Fibroblast of lung (primary cell): ENCODE measurements around the gene TDP1. TPM values are rescaled to one million over a fixed set of nuclear protein-coding genes. Genes with fewer than 3 reads are reported as not detected.

ENCODE experiments used
- DNase-seq, 2 donors: peaks; one replicate each; pipeline versions ENCODE4 v3.0.0 to v3.0.0-alpha.2; 2010; ENCODE audit warnings: low read depth in 2 of 2
- H2AFZ ChIP-seq: 2 replicates; pipeline ENCODE4 v1.5.1; 2012; ENCODE audit warnings: low read length, control low read depth, inconsistent platforms
- H3K27ac ChIP-seq: 2 replicates; pipeline ENCODE4 v1.5.1; 2011; ENCODE audit warnings: low read length, control low read depth; ENCODE audit not compliant: insufficient read depth
- H3K27me3 ChIP-seq: 2 replicates; pipeline ENCODE4 v1.5.1; 2011; ENCODE audit warnings: mild to moderate bottlenecking, low read length; ENCODE audit not compliant: control insufficient read depth, insufficient read depth
- H3K36me3 ChIP-seq: 2 replicates; pipeline ENCODE4 v1.5.1; 2011; ENCODE audit warnings: low read length; ENCODE audit not compliant: control insufficient read depth, insufficient read depth
- H3K4me1 ChIP-seq: 2 replicates; pipeline ENCODE4 v1.5.1; 2011; ENCODE audit warnings: low read length; ENCODE audit not compliant: control insufficient read depth, insufficient read depth; ENCODE audit errors: extremely low read depth
- H3K4me2 ChIP-seq: 2 replicates; pipeline ENCODE4 v1.5.1; 2011; ENCODE audit warnings: low read length, control low read depth; ENCODE audit not compliant: insufficient read depth; ENCODE audit errors: extremely low read depth
- H3K4me3 ChIP-seq, 4 experiments: fragments of 200-600 bp in 1 of 4; sonication (generic) in 1 of 4; replicated peaks in 1 of 4; 2 replicates each; pipeline ENCODE4 v1.5.1; 2011 to 2016; ENCODE audit warnings: low read length in 4 of 4, low read depth in 3 of 4, mild to moderate bottlenecking in 3 of 4, control low read depth in 2 of 4, inconsistent platforms in 1 of 4, mixed read lengths in 1 of 4; ENCODE audit not compliant: insufficient read depth in 1 of 4; ENCODE audit errors: control extremely low read depth in 1 of 4
- H3K79me2 ChIP-seq: 2 replicates; pipeline ENCODE4 v1.5.1; 2012; ENCODE audit warnings: mild to moderate bottlenecking, low read length, inconsistent platforms; ENCODE audit not compliant: control insufficient read depth, insufficient read depth
- H3K9ac ChIP-seq: 2 replicates; pipeline ENCODE4 v1.5.1; 2011; ENCODE audit warnings: mild to moderate bottlenecking, low read length, control low read depth; ENCODE audit not compliant: insufficient read depth
- H3K9me3 ChIP-seq: 2 replicates; pipeline ENCODE4 v1.5.1; 2012; ENCODE audit warnings: low read depth, low read length; ENCODE audit not compliant: control insufficient read depth, insufficient read depth
- H4K20me1 ChIP-seq: 2 replicates; pipeline ENCODE4 v1.5.1; 2011; ENCODE audit warnings: low read length; ENCODE audit not compliant: control insufficient read depth, insufficient read depth; ENCODE audit errors: extremely low read depth
- EZH2 ChIP-seq: IDR thresholded peaks from 2 replicates; pipeline ENCODE4 v1.5.1; 2012; ENCODE audit warnings: low read length, control low read depth, mild to moderate bottlenecking; ENCODE audit errors: missing control alignments
- polyA plus RNA-seq, 2 donors: library from polyadenylated mRNA; depleted of rRNA in 1 of 2; stranded (reverse) in 1 of 2; unstranded in 1 of 2; fragments of >200 nt; gene quantifications; 2 replicates each; pipeline ENCODE4 v1.2.1, GENCODE V29; 2011 to 2012; ENCODE audit warnings: missing spikeins in 1 of 2
- total RNA-seq: library from RNA; depleted of rRNA; stranded (reverse); fragments of >200 nt; gene quantifications from 2 replicates; pipeline ENCODE4 v1.2.1, GENCODE V29; 2014
- TF ChIP-seq, protein P1 (sequence below), 2 donors: IDR thresholded peaks in 1 of 2; conservative IDR thresholded peaks in 1 of 2; 1 replicate in 1 of 2; 2 replicates in 1 of 2; pipeline ENCODE4 v1.5.1; 2011 to 2012; ENCODE audit warnings: low read length in 2 of 2, control low read depth in 1 of 2, inconsistent platforms in 1 of 2, low read depth in 1 of 2, mild to moderate bottlenecking in 1 of 2

The TDP1 gene
- total and polyA plus RNA-seq, 2 donors (not counting 1 experiment from before 2014, with no cell fraction given), result 11.7 to 13.7 TPM

DNA sequence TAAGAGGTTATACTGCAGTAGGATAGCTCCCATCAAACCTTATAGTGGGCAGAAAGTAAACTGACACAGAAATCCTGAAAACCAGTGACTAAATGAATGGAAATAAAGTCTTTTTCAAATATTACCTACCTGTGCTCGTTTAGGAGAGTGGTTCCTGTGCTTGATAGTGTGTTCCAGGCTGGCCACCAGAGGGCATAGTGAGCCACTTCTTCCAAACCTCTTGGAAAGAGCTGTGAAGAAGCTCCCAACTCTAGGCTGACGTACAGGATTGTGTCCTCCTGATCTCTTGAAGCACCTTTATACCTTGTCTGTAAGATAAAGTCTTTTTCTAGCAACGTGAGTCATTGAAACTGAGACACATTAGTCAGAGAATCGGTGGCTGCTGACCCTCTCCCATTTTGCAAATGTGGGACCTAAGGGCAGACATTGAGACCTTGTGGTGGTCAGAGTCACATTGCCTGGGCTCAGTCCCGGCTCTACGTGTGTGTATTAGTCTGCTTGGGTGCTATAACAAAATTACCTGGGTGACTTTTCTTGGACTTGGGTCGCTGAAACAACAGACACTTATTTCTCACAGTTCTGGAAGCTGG, 17.6 kb downstream of the TDP1 start:
- H3K4me1 ChIP-seq, result no peaks in the 10 kb centered on the region
- TF ChIP-seq, protein P1, sequence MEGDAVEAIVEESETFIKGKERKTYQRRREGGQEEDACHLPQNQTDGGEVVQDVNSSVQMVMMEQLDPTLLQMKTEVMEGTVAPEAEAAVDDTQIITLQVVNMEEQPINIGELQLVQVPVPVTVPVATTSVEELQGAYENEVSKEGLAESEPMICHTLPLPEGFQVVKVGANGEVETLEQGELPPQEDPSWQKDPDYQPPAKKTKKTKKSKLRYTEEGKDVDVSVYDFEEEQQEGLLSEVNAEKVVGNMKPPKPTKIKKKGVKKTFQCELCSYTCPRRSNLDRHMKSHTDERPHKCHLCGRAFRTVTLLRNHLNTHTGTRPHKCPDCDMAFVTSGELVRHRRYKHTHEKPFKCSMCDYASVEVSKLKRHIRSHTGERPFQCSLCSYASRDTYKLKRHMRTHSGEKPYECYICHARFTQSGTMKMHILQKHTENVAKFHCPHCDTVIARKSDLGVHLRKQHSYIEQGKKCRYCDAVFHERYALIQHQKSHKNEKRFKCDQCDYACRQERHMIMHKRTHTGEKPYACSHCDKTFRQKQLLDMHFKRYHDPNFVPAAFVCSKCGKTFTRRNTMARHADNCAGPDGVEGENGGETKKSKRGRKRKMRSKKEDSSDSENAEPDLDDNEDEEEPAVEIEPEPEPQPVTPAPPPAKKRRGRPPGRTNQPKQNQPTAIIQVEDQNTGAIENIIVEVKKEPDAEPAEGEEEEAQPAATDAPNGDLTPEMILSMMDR (conservative IDR thresholded peaks at IDR 0.05 in 1 of 2, IDR thresholded peaks at IDR 0.05 in 1 of 2; ENCODE audit: low read depth in 1 of 2, low read length in 2 of 2), result peak; percentile 95 to 96
- no peak for TF ChIP-seq EZH2
- no peaks in the 10 kb centered on the region for H4K20me1 ChIP-seq
- H3K36me3 ChIP-seq, result peaks cover 8% of the 10 kb centered on the region
- H3K79me2 ChIP-seq, result no peaks in the 10 kb centered on the region
- H3K4me3 ChIP-seq, result no peak overlapping the region
- DNase-seq, result peak; percentile 50 to 72
- H3K27me3 ChIP-seq, result no peaks in the 10 kb centered on the region
- H3K27ac ChIP-seq, result no peak overlapping the region
- no peak overlapping the region for H3K4me2 ChIP-seq
- no peak overlapping the region for H3K9ac ChIP-seq
- no peaks in the 10 kb centered on the region for H3K9me3 ChIP-seq
- no peak overlapping the region for H2AFZ ChIP-seq

- Histone ChIP-seq H3K4me1 (no peaks in the 10 kb centered on the region), H3K27me3 (no peaks in the 10 kb centered on the region), H3K79me2 (no peaks in the 10 kb centered on the region), H3K9ac (no peak overlapping the region), H3K4me2 (no peak overlapping the region), H3K9me3 (no peaks in the 10 kb centered on the region), H2AFZ (no peak overlapping the region), H3K4me3 (no peak overlapping the region), H3K36me3 (peaks cover 4% of the 10 kb centered on the region), H3K27ac (no peak overlapping the region), H4K20me1 (no peaks in the 10 kb centered on the region)
- no peak for TF ChIP-seq EZH2
- DNase-seq, result no peak
These were observed 21.9 kb downstream of the TDP1 start for GRCh38 chr14:89977668-89978067.

DNA sequence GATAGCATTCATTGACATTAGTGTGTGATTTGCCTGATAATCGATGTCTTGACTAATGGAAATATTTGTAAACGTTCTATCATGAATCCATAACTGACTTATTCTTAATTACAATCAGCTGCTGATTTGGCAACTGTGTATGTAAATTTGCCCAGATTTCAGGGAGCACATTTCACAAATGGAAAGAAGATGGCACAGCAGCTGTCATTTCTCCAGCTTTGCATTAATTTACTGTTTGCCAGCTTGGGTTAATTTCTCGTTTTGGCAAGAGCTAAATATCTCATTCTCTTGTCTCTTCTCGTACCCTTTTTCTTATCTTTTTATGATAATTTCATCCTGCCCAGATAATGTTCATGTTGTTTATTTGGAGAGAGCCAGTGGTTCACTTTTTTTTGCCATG, 22.9 kb downstream of the TDP1 start:
- DNase-seq, result no peak
- Histone ChIP-seq H2AFZ (no peak overlapping the region), H3K9me3 (no peaks in the 10 kb centered on the region), H3K27ac (no peak overlapping the region), H3K4me1 (no peaks in the 10 kb centered on the region), H3K4me3 (no peak overlapping the region), H3K27me3 (no peaks in the 10 kb centered on the region), H3K79me2 (no peaks in the 10 kb centered on the region), H3K36me3 (peaks cover 4% of the 10 kb centered on the region), H4K20me1 (no peaks in the 10 kb centered on the region), H3K4me2 (no peak overlapping the region), H3K9ac (no peak overlapping the region)
- TF ChIP-seq EZH2, result no peak
- TF ChIP-seq, protein P1 (conservative IDR thresholded peaks at IDR 0.05 in 1 of 2, IDR thresholded peaks at IDR 0.05 in 1 of 2; ENCODE audit: low read depth in 1 of 2, low read length in 2 of 2), result no peak
